ENCODE results near the gene MEGF10. TPM values are rescaled to one million over a fixed set of nuclear protein-coding genes. Genes with fewer than 3 reads are reported as not detected.

MEGF10 gene
- total and polyA plus RNA-seq, 2 of the 8 experiments (the other 6 are each of a cell fraction or from before 2014, with no cell fraction given), result 38.2 to 53.1 TPM

GRCh38 chr5:127367029-127367428, 76.4 kb downstream of the MEGF10 start (continued):
- TF ChIP-seq POLR2A (IDR thresholded peaks at IDR 0.05; ENCODE audit: control extremely low read depth in 1 of 2, low read depth in 2 of 2, low read length in 2 of 2) (no peak), KDM5A (IDR thresholded peaks at IDR 0.05; ENCODE audit: low read length) (no peak)
- TF ChIP-seq, protein P1, sequence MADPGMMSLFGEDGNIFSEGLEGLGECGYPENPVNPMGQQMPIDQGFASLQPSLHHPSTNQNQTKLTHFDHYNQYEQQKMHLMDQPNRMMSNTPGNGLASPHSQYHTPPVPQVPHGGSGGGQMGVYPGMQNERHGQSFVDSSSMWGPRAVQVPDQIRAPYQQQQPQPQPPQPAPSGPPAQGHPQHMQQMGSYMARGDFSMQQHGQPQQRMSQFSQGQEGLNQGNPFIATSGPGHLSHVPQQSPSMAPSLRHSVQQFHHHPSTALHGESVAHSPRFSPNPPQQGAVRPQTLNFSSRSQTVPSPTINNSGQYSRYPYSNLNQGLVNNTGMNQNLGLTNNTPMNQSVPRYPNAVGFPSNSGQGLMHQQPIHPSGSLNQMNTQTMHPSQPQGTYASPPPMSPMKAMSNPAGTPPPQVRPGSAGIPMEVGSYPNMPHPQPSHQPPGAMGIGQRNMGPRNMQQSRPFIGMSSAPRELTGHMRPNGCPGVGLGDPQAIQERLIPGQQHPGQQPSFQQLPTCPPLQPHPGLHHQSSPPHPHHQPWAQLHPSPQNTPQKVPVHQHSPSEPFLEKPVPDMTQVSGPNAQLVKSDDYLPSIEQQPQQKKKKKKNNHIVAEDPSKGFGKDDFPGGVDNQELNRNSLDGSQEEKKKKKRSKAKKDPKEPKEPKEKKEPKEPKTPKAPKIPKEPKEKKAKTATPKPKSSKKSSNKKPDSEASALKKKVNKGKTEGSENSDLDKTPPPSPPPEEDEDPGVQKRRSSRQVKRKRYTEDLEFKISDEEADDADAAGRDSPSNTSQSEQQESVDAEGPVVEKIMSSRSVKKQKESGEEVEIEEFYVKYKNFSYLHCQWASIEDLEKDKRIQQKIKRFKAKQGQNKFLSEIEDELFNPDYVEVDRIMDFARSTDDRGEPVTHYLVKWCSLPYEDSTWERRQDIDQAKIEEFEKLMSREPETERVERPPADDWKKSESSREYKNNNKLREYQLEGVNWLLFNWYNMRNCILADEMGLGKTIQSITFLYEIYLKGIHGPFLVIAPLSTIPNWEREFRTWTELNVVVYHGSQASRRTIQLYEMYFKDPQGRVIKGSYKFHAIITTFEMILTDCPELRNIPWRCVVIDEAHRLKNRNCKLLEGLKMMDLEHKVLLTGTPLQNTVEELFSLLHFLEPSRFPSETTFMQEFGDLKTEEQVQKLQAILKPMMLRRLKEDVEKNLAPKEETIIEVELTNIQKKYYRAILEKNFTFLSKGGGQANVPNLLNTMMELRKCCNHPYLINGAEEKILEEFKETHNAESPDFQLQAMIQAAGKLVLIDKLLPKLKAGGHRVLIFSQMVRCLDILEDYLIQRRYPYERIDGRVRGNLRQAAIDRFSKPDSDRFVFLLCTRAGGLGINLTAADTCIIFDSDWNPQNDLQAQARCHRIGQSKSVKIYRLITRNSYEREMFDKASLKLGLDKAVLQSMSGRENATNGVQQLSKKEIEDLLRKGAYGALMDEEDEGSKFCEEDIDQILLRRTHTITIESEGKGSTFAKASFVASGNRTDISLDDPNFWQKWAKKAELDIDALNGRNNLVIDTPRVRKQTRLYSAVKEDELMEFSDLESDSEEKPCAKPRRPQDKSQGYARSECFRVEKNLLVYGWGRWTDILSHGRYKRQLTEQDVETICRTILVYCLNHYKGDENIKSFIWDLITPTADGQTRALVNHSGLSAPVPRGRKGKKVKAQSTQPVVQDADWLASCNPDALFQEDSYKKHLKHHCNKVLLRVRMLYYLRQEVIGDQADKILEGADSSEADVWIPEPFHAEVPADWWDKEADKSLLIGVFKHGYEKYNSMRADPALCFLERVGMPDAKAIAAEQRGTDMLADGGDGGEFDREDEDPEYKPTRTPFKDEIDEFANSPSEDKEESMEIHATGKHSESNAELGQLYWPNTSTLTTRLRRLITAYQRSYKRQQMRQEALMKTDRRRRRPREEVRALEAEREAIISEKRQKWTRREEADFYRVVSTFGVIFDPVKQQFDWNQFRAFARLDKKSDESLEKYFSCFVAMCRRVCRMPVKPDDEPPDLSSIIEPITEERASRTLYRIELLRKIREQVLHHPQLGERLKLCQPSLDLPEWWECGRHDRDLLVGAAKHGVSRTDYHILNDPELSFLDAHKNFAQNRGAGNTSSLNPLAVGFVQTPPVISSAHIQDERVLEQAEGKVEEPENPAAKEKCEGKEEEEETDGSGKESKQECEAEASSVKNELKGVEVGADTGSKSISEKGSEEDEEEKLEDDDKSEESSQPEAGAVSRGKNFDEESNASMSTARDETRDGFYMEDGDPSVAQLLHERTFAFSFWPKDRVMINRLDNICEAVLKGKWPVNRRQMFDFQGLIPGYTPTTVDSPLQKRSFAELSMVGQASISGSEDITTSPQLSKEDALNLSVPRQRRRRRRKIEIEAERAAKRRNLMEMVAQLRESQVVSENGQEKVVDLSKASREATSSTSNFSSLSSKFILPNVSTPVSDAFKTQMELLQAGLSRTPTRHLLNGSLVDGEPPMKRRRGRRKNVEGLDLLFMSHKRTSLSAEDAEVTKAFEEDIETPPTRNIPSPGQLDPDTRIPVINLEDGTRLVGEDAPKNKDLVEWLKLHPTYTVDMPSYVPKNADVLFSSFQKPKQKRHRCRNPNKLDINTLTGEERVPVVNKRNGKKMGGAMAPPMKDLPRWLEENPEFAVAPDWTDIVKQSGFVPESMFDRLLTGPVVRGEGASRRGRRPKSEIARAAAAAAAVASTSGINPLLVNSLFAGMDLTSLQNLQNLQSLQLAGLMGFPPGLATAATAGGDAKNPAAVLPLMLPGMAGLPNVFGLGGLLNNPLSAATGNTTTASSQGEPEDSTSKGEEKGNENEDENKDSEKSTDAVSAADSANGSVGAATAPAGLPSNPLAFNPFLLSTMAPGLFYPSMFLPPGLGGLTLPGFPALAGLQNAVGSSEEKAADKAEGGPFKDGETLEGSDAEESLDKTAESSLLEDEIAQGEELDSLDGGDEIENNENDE (IDR thresholded peaks at IDR 0.05; ENCODE audit: insufficient replicate concordance, low read length), result no peak

All from H1 (cell line).